Astrocyte (in vitro differentiated cells and primary cell): ENCODE measurements around the gene CDKN2B-AS1. TPM values are rescaled to one million over a fixed set of nuclear protein-coding genes. Genes with fewer than 3 reads are reported as not detected.

Experiments used
- DNase-seq: peaks from one replicate; pipeline ENCODE4 v3.0.0-alpha.2; 2010; ENCODE audit warnings: low read depth
- FAIRE-seq: peaks from 2 replicates; lab custom pipeline; 2011; peaks lifted over from hg19 to GRCh38; lab: Jason Lieb, UNC
- H2AFZ ChIP-seq: 2 replicates; pipeline ENCODE4 v1.6.0; 2012; ENCODE audit warnings: low read depth, low read length, inconsistent platforms
- H3K27ac ChIP-seq: 2 replicates; pipeline ENCODE4 v1.5.1; 2011; ENCODE audit warnings: low read depth, low read length, inconsistent platforms
- H3K27me3 ChIP-seq: 2 replicates; pipeline ENCODE4 v1.6.0; 2011; ENCODE audit warnings: low read length, inconsistent platforms; ENCODE audit not compliant: insufficient read depth
- H3K36me3 ChIP-seq: 2 replicates; pipeline ENCODE4 v1.5.1; 2011; ENCODE audit warnings: low read length, inconsistent platforms; ENCODE audit not compliant: insufficient read depth
- H3K4me1 ChIP-seq: 2 replicates; pipeline ENCODE4 v1.5.1; 2011; ENCODE audit warnings: low read length, inconsistent platforms; ENCODE audit not compliant: insufficient read depth
- H3K4me2 ChIP-seq: 2 replicates; pipeline ENCODE4 v1.6.0; 2012; ENCODE audit warnings: low read length, inconsistent platforms
- H3K4me3 ChIP-seq: 2 replicates; pipeline ENCODE4 v1.5.1; 2011; ENCODE audit warnings: low read depth, mild to moderate bottlenecking, low read length, inconsistent platforms; ENCODE audit not compliant: insufficient read depth
- H3K79me2 ChIP-seq: 2 replicates; pipeline ENCODE4 v1.6.0; 2012; ENCODE audit warnings: mild to moderate bottlenecking, low read length, inconsistent platforms; ENCODE audit not compliant: insufficient read depth
- H3K9ac ChIP-seq: 2 replicates; pipeline ENCODE4 v1.6.0; 2012; ENCODE audit warnings: mild to moderate bottlenecking, low read length, inconsistent platforms
- H3K9me3 ChIP-seq: 2 replicates; pipeline ENCODE4 v1.5.1; 2012; ENCODE audit warnings: low read depth, mild to moderate bottlenecking, low read length, inconsistent platforms; ENCODE audit not compliant: insufficient read depth
- H4K20me1 ChIP-seq: 2 replicates; pipeline ENCODE4 v1.6.0; 2012; ENCODE audit warnings: low read length, inconsistent platforms; ENCODE audit not compliant: insufficient read depth
- H3K27ac Mint-ChIP-seq: one replicate; pipeline ENCODE4 v1.8.0; 2021; ENCODE audit warnings: mild to moderate bottlenecking, mixed read lengths; ENCODE audit not compliant: unreplicated experiment
- H3K27me3 Mint-ChIP-seq: one replicate; pipeline ENCODE4 v1.8.0; 2021; ENCODE audit warnings: low read depth, mixed read lengths; ENCODE audit not compliant: unreplicated experiment
- H3K36me3 Mint-ChIP-seq: one replicate; pipeline ENCODE4 v1.8.0; 2021; ENCODE audit warnings: low read depth, mixed read lengths; ENCODE audit not compliant: unreplicated experiment
- H3K4me1 Mint-ChIP-seq: one replicate; pipeline ENCODE4 v1.8.0; 2021; ENCODE audit warnings: low read depth, mixed read lengths; ENCODE audit not compliant: unreplicated experiment
- H3K4me3 Mint-ChIP-seq: one replicate; pipeline ENCODE4 v1.8.0; 2021; ENCODE audit warnings: mild to moderate bottlenecking, moderate library complexity, mixed read lengths; ENCODE audit not compliant: unreplicated experiment
- H3K9me3 Mint-ChIP-seq: one replicate; pipeline ENCODE4 v1.8.0; 2021; ENCODE audit warnings: mild to moderate bottlenecking, mixed read lengths; ENCODE audit not compliant: unreplicated experiment
- EZH2 ChIP-seq: IDR thresholded peaks from 2 replicates; pipeline ENCODE4 v1.6.1; 2012; ENCODE audit warnings: mild to moderate bottlenecking, low read length, inconsistent platforms; ENCODE audit not compliant: insufficient read depth
- total RNA-seq: library from RNA; stranded (reverse); gene quantifications from 2 replicates; pipeline ENCODE4 v1.2.1, GENCODE V29; 2021
- TF ChIP-seq, protein P1 (sequence below): IDR thresholded peaks from 2 replicates; pipeline ENCODE4 v1.5.1; 2011; ENCODE audit warnings: low read depth, mild to moderate bottlenecking, inconsistent platforms, low read length, moderate library complexity; ENCODE audit not compliant: insufficient read depth

The CDKN2B-AS1 gene
- total RNA-seq, 1 donor from 2014 or later: 2.3 TPM

DNA sequence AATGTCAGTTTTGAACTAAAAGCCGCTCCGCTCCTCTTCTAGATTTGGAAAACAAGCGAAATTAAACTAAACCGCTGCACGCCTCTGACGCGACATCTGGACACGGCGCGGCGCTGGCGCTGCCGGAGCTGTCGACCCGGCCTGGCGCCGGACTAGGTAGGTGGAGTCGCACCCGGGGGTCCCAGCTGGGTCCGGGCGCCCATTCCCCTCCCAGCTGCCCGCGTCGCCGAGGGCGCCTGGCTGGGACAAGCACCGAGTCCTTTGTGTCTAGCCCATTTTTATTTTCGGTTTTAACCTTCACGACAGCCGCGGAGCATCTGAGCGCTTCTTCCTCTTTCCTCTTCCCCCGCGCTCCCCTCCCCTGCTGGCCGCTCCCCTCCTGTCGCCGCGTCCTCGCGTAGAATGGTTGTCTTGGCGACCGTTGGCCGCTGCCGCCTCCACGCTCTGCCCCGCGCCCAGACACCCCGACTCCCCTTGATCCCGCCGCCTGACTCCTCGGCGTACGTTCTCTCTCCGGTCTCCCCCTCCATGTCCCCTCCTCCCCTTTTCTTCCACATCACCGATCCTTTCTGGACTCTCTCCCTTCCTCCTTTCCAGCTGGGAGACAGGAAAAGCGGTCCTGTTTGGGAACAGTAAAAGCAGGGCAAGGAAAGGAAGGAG is 545 bp downstream of the CDKN2B-AS1 start:
- H3K9ac ChIP-seq: peak overlapping the region; percentile 98
- Mint-ChIP-seq H3K36me3 (peaks cover 2% of the 10 kb centered on the region), H3K27ac (peak overlapping the region; percentile 92), H3K9me3 (no peaks in the 10 kb centered on the region), H3K4me1 (peaks cover 17% of the 10 kb centered on the region), H3K4me3 (peak overlapping the region; percentile 98), H3K27me3 (peaks cover 17% of the 10 kb centered on the region)
- peaks cover 6% of the 10 kb centered on the region for H4K20me1 ChIP-seq
- TF ChIP-seq, protein P1, sequence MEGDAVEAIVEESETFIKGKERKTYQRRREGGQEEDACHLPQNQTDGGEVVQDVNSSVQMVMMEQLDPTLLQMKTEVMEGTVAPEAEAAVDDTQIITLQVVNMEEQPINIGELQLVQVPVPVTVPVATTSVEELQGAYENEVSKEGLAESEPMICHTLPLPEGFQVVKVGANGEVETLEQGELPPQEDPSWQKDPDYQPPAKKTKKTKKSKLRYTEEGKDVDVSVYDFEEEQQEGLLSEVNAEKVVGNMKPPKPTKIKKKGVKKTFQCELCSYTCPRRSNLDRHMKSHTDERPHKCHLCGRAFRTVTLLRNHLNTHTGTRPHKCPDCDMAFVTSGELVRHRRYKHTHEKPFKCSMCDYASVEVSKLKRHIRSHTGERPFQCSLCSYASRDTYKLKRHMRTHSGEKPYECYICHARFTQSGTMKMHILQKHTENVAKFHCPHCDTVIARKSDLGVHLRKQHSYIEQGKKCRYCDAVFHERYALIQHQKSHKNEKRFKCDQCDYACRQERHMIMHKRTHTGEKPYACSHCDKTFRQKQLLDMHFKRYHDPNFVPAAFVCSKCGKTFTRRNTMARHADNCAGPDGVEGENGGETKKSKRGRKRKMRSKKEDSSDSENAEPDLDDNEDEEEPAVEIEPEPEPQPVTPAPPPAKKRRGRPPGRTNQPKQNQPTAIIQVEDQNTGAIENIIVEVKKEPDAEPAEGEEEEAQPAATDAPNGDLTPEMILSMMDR: no peak
- no peak for TF ChIP-seq EZH2
- peak overlapping the region; percentile 90 for H3K4me3 ChIP-seq
- H3K36me3 ChIP-seq: no peaks in the 10 kb centered on the region
- no peaks in the 10 kb centered on the region for H3K9me3 ChIP-seq
- no peaks in the 10 kb centered on the region for H3K27me3 ChIP-seq
- H3K27ac ChIP-seq: peak overlapping the region; percentile 93
- H3K79me2 ChIP-seq: peaks cover 88% of the 10 kb centered on the region
- FAIRE-seq (no peak), DNase-seq (peak; percentile 63)
- peak overlapping the region; percentile 82 for H2AFZ ChIP-seq
- H3K4me2 ChIP-seq: peak overlapping the region; percentile 96
- H3K4me1 ChIP-seq: peaks cover 25% of the 10 kb centered on the region

DNA sequence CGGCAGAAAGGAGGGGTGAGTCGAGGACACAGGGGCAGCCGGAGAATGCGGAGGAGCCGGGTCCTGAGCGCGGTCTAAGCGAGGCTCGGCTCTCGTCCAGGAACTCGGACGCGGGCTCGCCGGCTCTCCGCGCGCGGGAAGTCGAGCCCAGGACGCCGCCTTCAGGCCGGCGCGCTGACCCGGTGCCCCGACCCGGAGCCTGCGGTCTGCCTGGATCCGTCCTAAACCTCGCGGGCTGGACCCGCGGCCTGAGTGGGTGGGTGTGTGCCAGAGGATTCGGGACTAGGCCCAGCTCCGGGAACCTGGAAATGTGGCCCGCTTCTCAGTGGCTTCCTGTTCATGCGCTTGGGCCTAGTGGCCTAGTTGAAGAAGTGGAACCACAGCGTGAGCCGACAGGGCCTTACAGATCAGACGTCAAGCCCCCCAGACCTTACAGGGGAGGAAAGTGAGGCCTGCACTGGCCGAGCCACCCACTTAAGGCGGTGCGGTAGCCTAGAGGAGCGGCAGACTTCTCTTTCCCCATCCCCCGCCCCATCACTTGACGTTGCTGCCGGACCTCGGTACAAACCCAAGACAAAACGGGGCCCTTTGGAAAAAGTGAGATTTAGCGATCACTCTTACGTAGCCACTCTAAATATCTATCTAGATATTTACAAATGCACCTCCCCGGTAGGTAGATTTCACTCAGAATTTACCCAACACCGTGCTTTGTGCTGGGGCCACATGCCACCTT is 1.2 kb downstream of the CDKN2B-AS1 start:
- Histone ChIP-seq H3K4me3 (peak overlapping the region; percentile 90), H3K36me3 (no peaks in the 10 kb centered on the region), H3K4me2 (peak overlapping the region; percentile 96), H2AFZ (peak overlapping the region; percentile 82), H3K4me1 (peaks cover 20% of the 10 kb centered on the region), H3K27ac (peak overlapping the region; percentile 93), H3K9ac (peak overlapping the region; percentile 98), H3K27me3 (no peaks in the 10 kb centered on the region), H3K79me2 (peaks cover 87% of the 10 kb centered on the region), H4K20me1 (peaks cover 8% of the 10 kb centered on the region), H3K9me3 (no peaks in the 10 kb centered on the region)
- Mint-ChIP-seq H3K4me1 (peaks cover 18% of the 10 kb centered on the region), H3K27me3 (peaks cover 12% of the 10 kb centered on the region), H3K27ac (peak overlapping the region; percentile 92), H3K9me3 (no peaks in the 10 kb centered on the region), H3K36me3 (no peaks in the 10 kb centered on the region), H3K4me3 (peak overlapping the region; percentile 98)
- TF ChIP-seq, protein P1: no peak
- no peak for TF ChIP-seq EZH2
- no peak for FAIRE-seq
- peak; percentile 50 for DNase-seq
